RWPE2 (cell line): ENCODE measurements around the gene LARP1.
"Not testable (repeated sequence)": the region's sequence is repeated elsewhere in the genome, so short reads cannot be mapped to it uniquely, and the experiment has no call there.

ENCODE experiments used
- ATAC-seq: fragments of 200-7000 bp; cut with Tn5 transposase; 3 replicates; pipeline ENCODE4 v1.9.1; 2021; ENCODE audit warnings: low read depth
- DNase-seq: peaks from one replicate; pipeline ENCODE4 v3.0.0-alpha.2; 2020; ENCODE audit warnings: low spot score
- H3K27ac ChIP-seq: fragments of 450-650 bp; 2 replicates; pipeline ENCODE4 v1.5.1; 2017; ENCODE audit warnings: mild to moderate bottlenecking; ENCODE audit not compliant: poor library complexity, severe bottlenecking
- H3K27me3 ChIP-seq: fragments of 250-450 bp; sonication (Bioruptor Pico); 2 replicates; pipeline ENCODE4 v1.5.1; 2021; ENCODE audit warnings: mild to moderate bottlenecking, moderate library complexity; ENCODE audit not compliant: insufficient read depth, poor library complexity, severe bottlenecking
- H3K36me3 ChIP-seq: fragments of 250-450 bp; sonication (Bioruptor Pico); 2 replicates; pipeline ENCODE4 v1.5.1; 2020; ENCODE audit warnings: low read depth, mild to moderate bottlenecking, moderate library complexity
- H3K4me1 ChIP-seq: fragments of 250-450 bp; sonication (Bioruptor Pico); 2 replicates; pipeline ENCODE4 v1.5.1; 2021; ENCODE audit warnings: mild to moderate bottlenecking, moderate library complexity; ENCODE audit not compliant: insufficient read depth, poor library complexity, severe bottlenecking
- H3K4me3 ChIP-seq: fragments of 250-450 bp; sonication (Bioruptor Pico); 2 replicates; pipeline ENCODE4 v1.5.1; 2021; ENCODE audit warnings: mild to moderate bottlenecking, moderate library complexity; ENCODE audit not compliant: severe bottlenecking
- H3K9me3 ChIP-seq: fragments of 250-450 bp; sonication (Bioruptor Pico); 2 replicates; pipeline ENCODE4 v1.5.1; 2021; ENCODE audit warnings: mild to moderate bottlenecking, moderate library complexity; ENCODE audit not compliant: severe bottlenecking
- TF ChIP-seq, protein P1 (sequence below): fragments of 450-650 bp; IDR thresholded peaks from one replicate; pipeline ENCODE4 v1.5.1; 2017; ENCODE audit warnings: mild to moderate bottlenecking, moderate library complexity; ENCODE audit not compliant: poor library complexity, severe bottlenecking

Gene LARP1

GRCh38 chr5:154830596-154830995, 75.4 kb downstream of the LARP1 start:
- Histone ChIP-seq H3K27ac (peak overlapping the region; percentile 90), H3K9me3 (no peaks in the 10 kb centered on the region), H3K4me3 (no peak overlapping the region), H3K36me3 (no peaks in the 10 kb centered on the region; the same call in 1 of the 2 replicates), H3K27me3 (no peaks in the 10 kb centered on the region), H3K4me1 (peaks cover 49% of the 10 kb centered on the region)
- TF ChIP-seq, protein P1, sequence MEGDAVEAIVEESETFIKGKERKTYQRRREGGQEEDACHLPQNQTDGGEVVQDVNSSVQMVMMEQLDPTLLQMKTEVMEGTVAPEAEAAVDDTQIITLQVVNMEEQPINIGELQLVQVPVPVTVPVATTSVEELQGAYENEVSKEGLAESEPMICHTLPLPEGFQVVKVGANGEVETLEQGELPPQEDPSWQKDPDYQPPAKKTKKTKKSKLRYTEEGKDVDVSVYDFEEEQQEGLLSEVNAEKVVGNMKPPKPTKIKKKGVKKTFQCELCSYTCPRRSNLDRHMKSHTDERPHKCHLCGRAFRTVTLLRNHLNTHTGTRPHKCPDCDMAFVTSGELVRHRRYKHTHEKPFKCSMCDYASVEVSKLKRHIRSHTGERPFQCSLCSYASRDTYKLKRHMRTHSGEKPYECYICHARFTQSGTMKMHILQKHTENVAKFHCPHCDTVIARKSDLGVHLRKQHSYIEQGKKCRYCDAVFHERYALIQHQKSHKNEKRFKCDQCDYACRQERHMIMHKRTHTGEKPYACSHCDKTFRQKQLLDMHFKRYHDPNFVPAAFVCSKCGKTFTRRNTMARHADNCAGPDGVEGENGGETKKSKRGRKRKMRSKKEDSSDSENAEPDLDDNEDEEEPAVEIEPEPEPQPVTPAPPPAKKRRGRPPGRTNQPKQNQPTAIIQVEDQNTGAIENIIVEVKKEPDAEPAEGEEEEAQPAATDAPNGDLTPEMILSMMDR = no peak
- ATAC-seq (no peak), DNase-seq (no peak)

- Histone ChIP-seq H3K27ac (peak overlapping the region; percentile 90), H3K36me3 (no peaks in the 10 kb centered on the region; the same call in 1 of the 2 replicates), H3K27me3 (no peaks in the 10 kb centered on the region), H3K9me3 (no peaks in the 10 kb centered on the region), H3K4me3 (no peak overlapping the region), H3K4me1 (peaks cover 54% of the 10 kb centered on the region)
- no peak for DNase-seq
- TF ChIP-seq, protein P1 = no peak
- no peak for ATAC-seq
Observed at GRCh38 chr5:154831451-154831850, 76.3 kb downstream of the LARP1 start.

- not testable (repeated sequence) for H3K36me3 ChIP-seq, ATAC-seq, H3K27ac ChIP-seq, H3K4me3 ChIP-seq, H3K27me3 ChIP-seq, H3K9me3 ChIP-seq, DNase-seq
- H3K4me1 ChIP-seq = peaks cover 54% of the 10 kb centered on the region
Observed at GRCh38 chr5:154832804-154833203, 77.6 kb downstream of the LARP1 start.

DNA sequence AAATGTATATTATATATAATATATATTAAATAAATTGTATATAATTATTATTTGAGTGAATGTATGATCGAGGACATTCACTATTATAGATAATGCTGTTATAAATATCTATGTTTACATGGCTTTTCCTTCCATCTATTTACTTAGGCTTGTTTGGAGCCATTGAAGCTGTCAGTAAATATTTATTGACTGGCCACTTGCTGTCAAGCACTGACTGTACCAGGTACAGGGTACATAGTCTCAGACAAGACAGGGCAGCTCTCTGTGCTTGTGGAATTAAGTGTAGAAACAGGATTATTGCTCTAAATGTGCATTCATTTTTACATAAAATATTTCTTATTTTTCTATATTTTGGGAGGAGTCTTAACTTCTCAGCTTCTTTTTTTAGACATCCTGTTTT, 78.9 kb downstream of the LARP1 start:
- Histone ChIP-seq H3K9me3 (no peaks in the 10 kb centered on the region), H3K36me3 (no peaks in the 10 kb centered on the region), H3K4me3 (no peak overlapping the region), H3K27me3 (no peaks in the 10 kb centered on the region), H3K27ac (peak overlapping the region; percentile 70), H3K4me1 (peaks cover 42% of the 10 kb centered on the region)
- no peak for DNase-seq
- TF ChIP-seq, protein P1 = no peak
- no peak for ATAC-seq

GRCh38 chr5:154835701-154836052, 80.5 kb downstream of the LARP1 start:
- H3K9me3 ChIP-seq, H3K36me3 ChIP-seq, H3K27me3 ChIP-seq, H3K4me3 ChIP-seq, ATAC-seq, DNase-seq: not testable (repeated sequence)
- Histone ChIP-seq H3K27ac (peak overlapping the region; percentile 70), H3K4me1 (peaks cover 26% of the 10 kb centered on the region)

DNA sequence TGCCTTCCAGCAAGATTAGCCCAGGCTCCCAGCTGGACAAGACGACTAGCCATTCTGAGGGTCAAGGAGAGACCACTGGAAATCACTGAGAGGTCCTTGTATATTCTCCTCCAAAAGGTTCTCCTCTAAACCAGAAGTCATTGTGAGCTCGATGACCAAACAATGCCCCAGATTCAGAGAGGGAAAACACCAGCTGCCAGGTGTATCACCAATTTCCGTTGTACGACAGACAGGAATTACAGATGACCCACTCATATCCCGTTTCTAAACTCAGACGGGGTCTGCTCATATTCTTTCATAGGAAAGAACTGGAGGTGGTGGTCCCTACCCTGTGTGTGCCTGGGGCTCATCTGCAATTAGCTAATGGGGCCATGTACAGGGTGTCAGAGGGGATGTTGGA, 81.0 kb downstream of the LARP1 start:
- no peak overlapping the region for H3K4me3 ChIP-seq
- peak overlapping the region; percentile 70 for H3K27ac ChIP-seq
- TF ChIP-seq, protein P1 = no peak
- no peaks in the 10 kb centered on the region for H3K9me3 ChIP-seq
- H3K4me1 ChIP-seq = peaks cover 22% of the 10 kb centered on the region
- DNase-seq = no peak
- H3K36me3 ChIP-seq = no peaks in the 10 kb centered on the region
- no peak for ATAC-seq
- H3K27me3 ChIP-seq = no peaks in the 10 kb centered on the region
